Progenitor cell of endocrine pancreas (in vitro differentiated cells): ENCODE results near the gene TRIP6. TPM values are rescaled to one million over a fixed set of nuclear protein-coding genes. Genes with fewer than 3 reads are reported as not detected.
"Not testable (repeated sequence)": the region's sequence is repeated elsewhere in the genome, so short reads cannot be mapped to it uniquely, and the experiment has no call there.

Experiments
- DNase-seq: peaks from one replicate; pipeline ENCODE4 v3.0.0; 2021; ENCODE audit warnings: low spot score; ENCODE audit not compliant: unreplicated experiment
- H3K27ac Mint-ChIP-seq: 2 replicates; pipeline ENCODE4 v1.8.0; 2021; ENCODE audit warnings: mild to moderate bottlenecking, moderate library complexity, mixed read lengths
- H3K27me3 Mint-ChIP-seq: 2 replicates; pipeline ENCODE4 v1.8.0; 2021; ENCODE audit warnings: mixed read lengths
- H3K36me3 Mint-ChIP-seq: 2 replicates; pipeline ENCODE4 v1.8.0; 2022; ENCODE audit warnings: mixed read lengths; ENCODE audit not compliant: insufficient read depth
- H3K4me1 Mint-ChIP-seq: 2 replicates; pipeline ENCODE4 v1.8.0; 2021; ENCODE audit warnings: low read depth, mixed read lengths
- H3K4me3 Mint-ChIP-seq: 2 replicates; pipeline ENCODE4 v1.8.0; 2021; ENCODE audit warnings: low read depth, mild to moderate bottlenecking, moderate library complexity, mixed read lengths
- H3K9me3 Mint-ChIP-seq: 2 replicates; pipeline ENCODE4 v1.8.0; 2021; ENCODE audit warnings: low read depth, mixed read lengths
- CTCF ChIP-seq: fragments of 200-600 bp; sonication (generic); IDR thresholded peaks from one replicate; pipeline ENCODE4 v1.5.0; 2021; ENCODE audit warnings: antibody characterized with exemption, mild to moderate bottlenecking; ENCODE audit not compliant: unreplicated experiment
- total RNA-seq: library from RNA; stranded (reverse); gene quantifications from 2 replicates; pipeline ENCODE4 v1.2.1, GENCODE V29; 2021

Gene TRIP6
- total RNA-seq, 1 donor from 2014 or later, result 76.9 TPM

DNA sequence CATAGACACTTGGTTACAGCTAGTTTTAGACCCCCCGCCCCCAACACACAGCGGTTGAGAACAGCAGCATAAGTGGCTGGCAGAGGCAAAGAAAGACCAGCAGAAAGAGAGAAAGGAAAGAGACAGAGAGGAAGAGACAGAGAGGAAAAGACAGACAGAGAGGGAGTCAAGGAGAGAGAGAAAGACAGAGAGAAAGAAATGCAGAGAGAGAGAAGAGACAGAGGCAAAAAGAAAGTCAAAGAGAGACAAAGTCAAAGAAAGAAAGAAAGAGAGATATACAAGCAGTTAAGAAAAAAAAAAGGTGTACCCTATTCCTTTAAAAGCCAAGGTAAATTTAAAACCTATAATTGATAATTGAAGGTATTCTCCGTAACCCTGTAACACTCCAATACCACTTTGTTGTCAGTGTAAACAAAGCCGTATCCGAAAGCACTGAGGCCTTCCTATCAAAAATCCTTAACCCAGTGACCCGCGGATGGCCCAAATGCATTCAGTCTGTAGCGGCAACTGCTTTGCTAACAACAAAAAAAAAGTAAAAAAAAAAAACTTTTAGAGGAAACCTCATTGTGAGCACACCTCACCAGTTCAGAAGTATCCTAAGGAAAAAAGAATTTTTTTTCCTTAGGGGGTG lies 26.6 kb upstream of the TRIP6 start:
- H3K27me3 Mint-ChIP-seq, result no peaks in the 10 kb centered on the region
- peaks cover 30% of the 10 kb centered on the region for H3K4me1 Mint-ChIP-seq
- peak overlapping the region; percentile 14 for H3K4me3 Mint-ChIP-seq
- no peak for TF ChIP-seq CTCF
- H3K9me3 Mint-ChIP-seq, result no peaks in the 10 kb centered on the region
- no peak for DNase-seq
- peak overlapping the region; percentile 73 for H3K27ac Mint-ChIP-seq
- H3K36me3 Mint-ChIP-seq, result no peaks in the 10 kb centered on the region

- no peak overlapping the region for H3K4me3 Mint-ChIP-seq
- TF ChIP-seq CTCF, result no peak
- no peak overlapping the region for H3K27ac Mint-ChIP-seq
- H3K4me1 Mint-ChIP-seq, result peaks cover 3% of the 10 kb centered on the region
- H3K27me3 Mint-ChIP-seq, result no peaks in the 10 kb centered on the region
- DNase-seq, result no peak
- no peaks in the 10 kb centered on the region for H3K36me3 Mint-ChIP-seq
- H3K9me3 Mint-ChIP-seq, result no peaks in the 10 kb centered on the region
Observed at GRCh38 chr7:100847360-100847759, 19.8 kb upstream of the TRIP6 start.

DNA sequence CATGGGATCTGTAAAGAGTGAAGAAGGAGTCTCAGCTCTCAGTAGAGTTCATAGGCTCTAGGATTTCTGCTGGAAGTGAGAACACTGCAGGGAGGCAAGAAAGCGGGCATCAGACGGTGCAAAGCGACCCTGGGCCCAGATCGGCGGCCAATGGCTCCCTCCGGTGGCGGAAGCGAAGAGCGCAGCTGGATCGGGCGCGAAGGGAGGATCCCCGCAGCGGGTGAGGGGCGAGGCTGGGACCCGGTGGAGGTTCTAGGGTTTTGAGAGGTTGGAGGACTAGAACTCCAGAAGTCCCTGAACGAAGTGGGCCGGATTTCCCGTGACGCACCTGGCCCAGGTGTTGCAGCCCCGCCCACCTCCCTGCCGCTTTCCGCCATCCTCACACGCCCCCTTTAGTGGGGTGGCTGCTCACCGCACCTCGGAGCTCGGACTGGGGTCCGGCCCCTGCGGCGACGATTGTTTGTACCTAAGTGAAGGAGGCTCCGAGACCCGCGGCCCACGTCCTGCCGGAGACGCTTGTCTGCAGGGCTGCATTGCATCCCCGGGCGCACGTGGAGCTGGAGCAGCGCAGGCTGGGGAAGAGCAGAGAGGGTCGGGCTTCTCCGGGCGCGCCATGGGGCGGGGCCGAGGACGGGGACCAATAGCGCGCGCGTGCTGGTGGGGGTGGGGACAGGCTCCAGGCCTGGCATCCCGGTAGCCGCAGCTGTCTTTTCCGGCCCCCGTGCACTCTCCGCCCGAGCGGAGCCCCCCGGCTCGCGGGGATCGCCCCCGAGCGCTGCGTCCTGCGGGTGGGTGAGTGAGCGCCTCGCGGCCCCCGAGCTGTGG lies 14.9 kb upstream of the TRIP6 start, which contains the start of gene SLC12A9:
Gene SLC12A9 (plus strand): TSS at position 666 of the 825 bp plus-strand sequence. CDS start 1,485 bp downstream, outside the sequence.
- peak within 1 kb of the TSS; percentile 82 for H3K27ac Mint-ChIP-seq
- peak; percentile 89 for DNase-seq
- peaks cover 5% of the 10 kb centered on the region for H3K4me1 Mint-ChIP-seq
- no peaks in the 10 kb centered on the region for H3K9me3 Mint-ChIP-seq
- no peaks in the 10 kb centered on the region for H3K27me3 Mint-ChIP-seq
- H3K36me3 Mint-ChIP-seq, result peaks cover 2% of the 10 kb centered on the region
- peak within 1 kb of the TSS; percentile 84 for H3K4me3 Mint-ChIP-seq
- peak; percentile 96 for TF ChIP-seq CTCF

DNA sequence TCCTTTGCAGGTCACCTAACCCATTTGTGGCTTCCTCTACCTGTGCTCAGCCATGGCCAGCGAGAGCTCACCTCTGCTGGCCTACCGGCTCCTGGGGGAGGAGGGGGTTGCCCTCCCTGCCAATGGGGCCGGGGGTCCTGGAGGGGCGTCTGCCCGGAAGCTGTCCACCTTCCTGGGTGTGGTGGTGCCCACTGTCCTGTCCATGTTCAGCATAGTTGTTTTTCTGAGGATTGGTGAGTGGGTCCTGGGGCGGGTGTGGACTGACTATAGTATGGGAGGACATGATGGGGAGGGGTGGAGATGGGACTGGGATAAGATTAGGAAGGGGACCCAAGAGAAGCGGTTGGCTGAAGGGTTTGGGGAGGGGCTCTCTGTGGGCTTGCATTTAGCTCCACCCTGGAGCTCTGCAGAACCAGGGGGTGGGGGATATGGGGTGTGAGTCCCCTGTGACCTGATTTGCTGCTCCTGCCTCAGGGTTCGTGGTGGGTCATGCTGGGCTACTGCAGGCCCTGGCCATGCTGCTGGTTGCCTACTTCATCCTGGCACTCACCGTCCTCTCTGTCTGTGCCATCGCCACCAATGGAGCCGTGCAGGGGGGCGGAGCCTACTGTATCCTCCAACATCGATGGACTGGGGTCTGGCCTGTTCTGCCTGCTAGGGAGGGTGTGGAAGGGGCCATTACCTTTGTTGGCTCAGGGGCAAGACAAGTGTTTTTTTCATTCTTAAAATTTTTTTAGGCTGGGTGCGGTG lies 12.9 kb upstream of the TRIP6 start:
- TF ChIP-seq CTCF, result no peak
- Mint-ChIP-seq H3K4me1 (peaks cover 5% of the 10 kb centered on the region), H3K4me3 (no peak overlapping the region), H3K36me3 (peaks cover 2% of the 10 kb centered on the region), H3K9me3 (no peaks in the 10 kb centered on the region), H3K27ac (no peak overlapping the region), H3K27me3 (no peaks in the 10 kb centered on the region)
- no peak for DNase-seq

DNA sequence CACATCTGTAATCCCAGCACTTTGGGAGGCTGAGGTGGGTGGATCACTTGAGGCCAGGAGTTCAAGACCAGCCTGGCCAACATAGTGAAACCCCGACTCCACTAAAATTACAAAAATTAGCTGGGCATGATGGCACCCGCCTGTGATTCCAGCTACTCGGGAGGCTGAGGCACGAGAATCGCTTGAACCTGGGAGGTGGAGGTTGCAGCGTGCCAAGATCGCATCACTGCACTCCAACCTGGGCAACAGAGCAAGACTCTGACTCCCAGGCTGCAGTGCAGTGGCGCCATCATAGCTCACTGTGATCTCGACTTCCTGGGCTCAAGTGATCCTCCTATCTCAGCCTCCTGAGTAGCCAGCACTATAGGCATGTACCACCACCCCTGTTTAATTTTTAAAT lies 12.3 kb upstream of the TRIP6 start:
- not testable (repeated sequence) for H3K36me3 Mint-ChIP-seq, H3K27me3 Mint-ChIP-seq, H3K4me1 Mint-ChIP-seq, H3K27ac Mint-ChIP-seq, H3K4me3 Mint-ChIP-seq, DNase-seq, H3K9me3 Mint-ChIP-seq
